VCaP (cell line): Measurements from ENCODE around the gene MMP24.

Source experiments
- H3K27ac ChIP-seq: fragments of 450-650 bp; 2 replicates; pipeline ENCODE4 v1.5.1; 2017
- CTCF ChIP-seq: fragments of 450-650 bp; conservative IDR thresholded peaks from 2 replicates; pipeline ENCODE4 v1.5.1; 2017; ENCODE audit warnings: mild to moderate bottlenecking, moderate library complexity

The MMP24 gene

GRCh38 chr20:35207950-35208611 is 18.4 kb upstream of the MMP24 start:
- peak; percentile 90 for TF ChIP-seq CTCF
- peak overlapping the region; percentile 71 for H3K27ac ChIP-seq

GRCh38 chr20:35215066-35215956 is 11.2 kb upstream of the MMP24 start:
- no peak for TF ChIP-seq CTCF
- peak overlapping the region; percentile 14; the same call in 1 of the 2 replicates for H3K27ac ChIP-seq

- no peak overlapping the region for H3K27ac ChIP-seq
- TF ChIP-seq CTCF = no peak
Measured at GRCh38 chr20:35216541-35216940, 9.9 kb upstream of the MMP24 start.

- H3K27ac ChIP-seq = no peak overlapping the region
- no peak for TF ChIP-seq CTCF
Measured at GRCh38 chr20:35223941-35224340, 2.5 kb upstream of the MMP24 start.

GRCh38 chr20:35224536-35224935 is 2.0 kb upstream of the MMP24 start:
- no peak overlapping the region for H3K27ac ChIP-seq
- no peak for TF ChIP-seq CTCF

GRCh38 chr20:35225319-35226125 is 968 bp upstream of the MMP24 start:
- no peak for TF ChIP-seq CTCF
- H3K27ac ChIP-seq = peak overlapping the region; percentile 76; the same call in 1 of the 2 replicates
